MM.1S (cell line): ENCODE results near the gene DZIP1.

Experiments
- DNase-seq: peaks from one replicate; pipeline ENCODE4 v3.0.0-alpha.2; 2015
- H2AFZ ChIP-seq: fragments of 300-600 bp; sonication (generic); 2 replicates; pipeline ENCODE4 v1.6.0; 2016; ENCODE audit warnings: antibody characterized with exemption, low read length
- H3F3A ChIP-seq: fragments of 300-600 bp; sonication (generic); 2 replicates; pipeline ENCODE4 v1.6.1; 2016; ENCODE audit warnings: mild to moderate bottlenecking, antibody characterized with exemption, low read length, moderate library complexity, mixed read lengths; ENCODE audit not compliant: insufficient read depth
- H3K27ac ChIP-seq: fragments of 300-600 bp; sonication (generic); 2 replicates; pipeline ENCODE4 v1.5.1; 2016; ENCODE audit warnings: mild to moderate bottlenecking, low read length
- H3K27me3 ChIP-seq: fragments of 300-600 bp; sonication (generic); replicated peaks from 2 replicates; pipeline ENCODE4 v1.6.0; 2016; ENCODE audit warnings: low read length; ENCODE audit not compliant: insufficient read depth
- H3K36me3 ChIP-seq: fragments of 300-600 bp; sonication (generic); replicated peaks from 2 replicates; pipeline ENCODE4 v1.6.1; 2016; ENCODE audit warnings: mild to moderate bottlenecking, low read length, mixed read lengths; ENCODE audit not compliant: insufficient read depth
- H3K4me1 ChIP-seq: fragments of 300-600 bp; sonication (generic); 2 replicates; pipeline ENCODE4 v1.6.1; 2016; ENCODE audit warnings: low read length, mixed read lengths
- H3K4me2 ChIP-seq: fragments of 300-600 bp; sonication (generic); 2 replicates; pipeline ENCODE4 v1.6.0; 2016; ENCODE audit warnings: low read depth, low read length
- H3K4me3 ChIP-seq: fragments of 300-600 bp; sonication (generic); 2 replicates; pipeline ENCODE4 v1.5.1; 2016; ENCODE audit warnings: low read length, mixed read lengths
- H3K79me2 ChIP-seq: fragments of 300-600 bp; sonication (generic); 2 replicates; pipeline ENCODE4 v1.6.1; 2016; ENCODE audit warnings: mixed run types, low read length, mixed read lengths
- H3K9ac ChIP-seq: fragments of 300-600 bp; sonication (generic); 2 replicates; pipeline ENCODE4 v1.6.1; 2016; ENCODE audit warnings: low read length, mixed read lengths
- H3K9me2 ChIP-seq: fragments of 300-600 bp; sonication (generic); replicated peaks from 2 replicates; pipeline ENCODE4 v1.6.1; 2016; ENCODE audit warnings: mild to moderate bottlenecking, low read length, mixed read lengths; ENCODE audit not compliant: insufficient read depth
- H3K9me3 ChIP-seq: fragments of 300-600 bp; sonication (generic); replicated peaks from 2 replicates; pipeline ENCODE4 v1.6.1; 2016; ENCODE audit warnings: mild to moderate bottlenecking, low read length, mixed read lengths; ENCODE audit not compliant: insufficient read depth
- H4K20me1 ChIP-seq: fragments of 300-600 bp; sonication (generic); 2 replicates; pipeline ENCODE4 v1.6.1; 2016; ENCODE audit warnings: mild to moderate bottlenecking, low read length, moderate library complexity, mixed read lengths; ENCODE audit not compliant: insufficient read depth
- EZH2 ChIP-seq: fragments of 300-600 bp; sonication (generic); optimal IDR thresholded peaks from 2 replicates; pipeline ENCODE3; 2017; ENCODE audit warnings: low read depth, mild to moderate bottlenecking, antibody characterized with exemption, low read length, mixed read lengths
- EZH2phosphoT487 ChIP-seq: fragments of 300-600 bp; sonication (generic); IDR thresholded peaks from 2 replicates; pipeline ENCODE4 v1.6.1; 2018; ENCODE audit warnings: antibody characterized with exemption, low read length
- TF ChIP-seq, protein P1 (sequence below): fragments of 300-600 bp; sonication (generic); IDR thresholded peaks from 2 replicates; pipeline ENCODE4 v1.5.1; 2016; ENCODE audit warnings: antibody characterized with exemption, low read length, mixed read lengths

Gene DZIP1

DNA sequence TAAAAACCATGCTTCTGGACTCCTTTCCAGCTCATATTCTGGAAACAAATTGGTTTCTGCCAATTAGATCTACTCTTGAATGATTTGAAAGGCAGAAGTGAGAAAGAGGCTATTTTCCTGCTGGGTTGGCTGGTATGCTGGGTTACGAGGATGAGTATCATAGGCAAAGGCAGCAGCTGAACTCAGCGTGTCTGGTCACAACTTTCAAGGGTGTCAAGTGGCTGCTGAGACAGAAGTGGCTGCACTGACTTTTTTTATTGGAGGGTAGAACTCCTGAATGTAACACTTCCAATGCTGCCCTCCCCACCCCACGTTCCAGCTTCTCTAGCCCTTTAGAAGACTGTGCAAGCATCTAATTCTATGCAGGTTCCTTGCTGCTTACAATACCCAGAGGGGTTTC is 8.3 kb upstream of the DZIP1 start:
- DNase-seq, result no peak
- Histone ChIP-seq H3K27me3 (no peaks in the 10 kb centered on the region), H3K4me3 (no peak overlapping the region), H2AFZ (no peak overlapping the region), H3K4me1 (peaks cover 4% of the 10 kb centered on the region; the same call in 1 of the 2 replicates), H3K27ac (no peak overlapping the region), H3K4me2 (no peak overlapping the region), H3K9ac (no peak overlapping the region), H3K9me2 (no peaks in the 10 kb centered on the region), H3K79me2 (no peaks in the 10 kb centered on the region), H3K9me3 (no peaks in the 10 kb centered on the region), H3K36me3 (no peaks in the 10 kb centered on the region), H3F3A (no peaks in the 10 kb centered on the region), H4K20me1 (no peaks in the 10 kb centered on the region)
- TF ChIP-seq EZH2, result no peak
- TF ChIP-seq, protein P1, sequence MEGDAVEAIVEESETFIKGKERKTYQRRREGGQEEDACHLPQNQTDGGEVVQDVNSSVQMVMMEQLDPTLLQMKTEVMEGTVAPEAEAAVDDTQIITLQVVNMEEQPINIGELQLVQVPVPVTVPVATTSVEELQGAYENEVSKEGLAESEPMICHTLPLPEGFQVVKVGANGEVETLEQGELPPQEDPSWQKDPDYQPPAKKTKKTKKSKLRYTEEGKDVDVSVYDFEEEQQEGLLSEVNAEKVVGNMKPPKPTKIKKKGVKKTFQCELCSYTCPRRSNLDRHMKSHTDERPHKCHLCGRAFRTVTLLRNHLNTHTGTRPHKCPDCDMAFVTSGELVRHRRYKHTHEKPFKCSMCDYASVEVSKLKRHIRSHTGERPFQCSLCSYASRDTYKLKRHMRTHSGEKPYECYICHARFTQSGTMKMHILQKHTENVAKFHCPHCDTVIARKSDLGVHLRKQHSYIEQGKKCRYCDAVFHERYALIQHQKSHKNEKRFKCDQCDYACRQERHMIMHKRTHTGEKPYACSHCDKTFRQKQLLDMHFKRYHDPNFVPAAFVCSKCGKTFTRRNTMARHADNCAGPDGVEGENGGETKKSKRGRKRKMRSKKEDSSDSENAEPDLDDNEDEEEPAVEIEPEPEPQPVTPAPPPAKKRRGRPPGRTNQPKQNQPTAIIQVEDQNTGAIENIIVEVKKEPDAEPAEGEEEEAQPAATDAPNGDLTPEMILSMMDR, result no peak
- no peak for TF ChIP-seq EZH2phosphoT487

DNA sequence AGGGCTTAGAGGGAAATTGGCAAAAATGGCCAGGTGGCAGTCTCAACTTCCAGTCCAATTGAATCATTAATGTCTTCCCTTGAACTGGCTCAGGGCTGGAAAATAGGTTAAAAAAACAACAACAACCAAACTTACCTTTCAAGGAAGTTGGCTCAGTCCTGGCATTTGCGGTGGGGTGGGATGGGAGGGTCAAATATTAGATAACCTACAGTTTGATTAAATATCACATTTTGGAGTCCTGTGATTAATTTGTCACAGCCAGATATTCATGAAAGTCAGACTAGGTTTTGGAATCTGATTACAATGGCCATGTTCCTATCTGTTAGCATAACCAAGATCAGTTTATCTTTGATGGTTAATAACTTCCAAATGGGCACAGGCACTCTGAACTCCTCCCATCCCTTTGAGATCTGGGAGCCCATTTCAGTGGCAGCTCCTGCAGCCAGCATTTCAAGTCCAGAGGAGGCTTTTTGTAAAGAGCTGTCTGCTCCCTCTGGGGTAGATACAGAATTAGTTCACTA is 7.8 kb upstream of the DZIP1 start:
- no peak overlapping the region for H3K9ac ChIP-seq
- H2AFZ ChIP-seq, result no peak overlapping the region
- no peaks in the 10 kb centered on the region for H4K20me1 ChIP-seq
- no peak for TF ChIP-seq EZH2
- TF ChIP-seq EZH2phosphoT487, result no peak
- TF ChIP-seq, protein P1, result no peak
- H3K4me2 ChIP-seq, result no peak overlapping the region
- no peaks in the 10 kb centered on the region for H3K9me2 ChIP-seq
- no peak overlapping the region for H3K4me3 ChIP-seq
- H3F3A ChIP-seq, result no peaks in the 10 kb centered on the region
- H3K9me3 ChIP-seq, result no peaks in the 10 kb centered on the region
- H3K4me1 ChIP-seq, result peaks cover 4% of the 10 kb centered on the region; the same call in 1 of the 2 replicates
- H3K27me3 ChIP-seq, result no peaks in the 10 kb centered on the region
- no peaks in the 10 kb centered on the region for H3K79me2 ChIP-seq
- H3K36me3 ChIP-seq, result no peaks in the 10 kb centered on the region
- no peak for DNase-seq
- no peak overlapping the region for H3K27ac ChIP-seq

DNA sequence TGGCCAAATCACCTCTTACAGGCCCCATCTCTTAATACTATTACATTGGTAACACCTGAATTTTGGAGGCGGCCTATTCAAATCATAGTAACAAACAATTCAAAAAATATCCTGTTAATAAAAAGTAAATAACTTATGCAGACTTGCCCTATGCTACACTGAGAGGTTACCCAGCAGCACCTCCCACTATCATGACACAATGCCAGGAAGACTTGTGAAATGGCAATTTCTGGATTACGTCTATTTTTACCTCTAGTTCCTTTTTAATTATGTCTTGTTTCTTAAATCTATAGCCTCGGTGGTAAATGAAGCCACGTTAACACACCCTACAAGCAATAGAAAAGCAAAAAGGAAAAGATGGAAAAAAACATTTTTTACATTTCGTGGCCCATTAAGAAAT is 6.2 kb upstream of the DZIP1 start:
- H3K36me3 ChIP-seq, result no peaks in the 10 kb centered on the region

More for the DNA sequence above, 6.2 kb upstream of the DZIP1 start:
- Histone ChIP-seq H3K79me2 (no peaks in the 10 kb centered on the region), H3K4me2 (no peak overlapping the region), H3K9me2 (no peaks in the 10 kb centered on the region), H3K27ac (no peak overlapping the region), H3F3A (no peaks in the 10 kb centered on the region), H3K4me1 (no peaks in the 10 kb centered on the region), H2AFZ (no peak overlapping the region), H3K4me3 (no peak overlapping the region), H3K9me3 (no peaks in the 10 kb centered on the region), H4K20me1 (no peaks in the 10 kb centered on the region), H3K27me3 (no peaks in the 10 kb centered on the region), H3K9ac (no peak overlapping the region)
- no peak for DNase-seq
- no peak for TF ChIP-seq EZH2
- TF ChIP-seq, protein P1, result no peak
- no peak for TF ChIP-seq EZH2phosphoT487
